GM20000 (cell line): Measurements from ENCODE around the gene RREB1.

Experiments
- DNase-seq: peaks from one replicate; pipeline ENCODE4 v3.0.0; 2012; ENCODE audit warnings: low spot score
- TF ChIP-seq, protein P1 (sequence below): IDR thresholded peaks from 2 replicates; pipeline ENCODE4 v1.5.1; 2012; ENCODE audit warnings: mild to moderate bottlenecking, control low read depth; ENCODE audit errors: extremely low read depth, missing control alignments

RREB1 gene

GRCh38 chr6:7100072-7100752 is 7.5 kb upstream of the RREB1 start:
- TF ChIP-seq, protein P1, sequence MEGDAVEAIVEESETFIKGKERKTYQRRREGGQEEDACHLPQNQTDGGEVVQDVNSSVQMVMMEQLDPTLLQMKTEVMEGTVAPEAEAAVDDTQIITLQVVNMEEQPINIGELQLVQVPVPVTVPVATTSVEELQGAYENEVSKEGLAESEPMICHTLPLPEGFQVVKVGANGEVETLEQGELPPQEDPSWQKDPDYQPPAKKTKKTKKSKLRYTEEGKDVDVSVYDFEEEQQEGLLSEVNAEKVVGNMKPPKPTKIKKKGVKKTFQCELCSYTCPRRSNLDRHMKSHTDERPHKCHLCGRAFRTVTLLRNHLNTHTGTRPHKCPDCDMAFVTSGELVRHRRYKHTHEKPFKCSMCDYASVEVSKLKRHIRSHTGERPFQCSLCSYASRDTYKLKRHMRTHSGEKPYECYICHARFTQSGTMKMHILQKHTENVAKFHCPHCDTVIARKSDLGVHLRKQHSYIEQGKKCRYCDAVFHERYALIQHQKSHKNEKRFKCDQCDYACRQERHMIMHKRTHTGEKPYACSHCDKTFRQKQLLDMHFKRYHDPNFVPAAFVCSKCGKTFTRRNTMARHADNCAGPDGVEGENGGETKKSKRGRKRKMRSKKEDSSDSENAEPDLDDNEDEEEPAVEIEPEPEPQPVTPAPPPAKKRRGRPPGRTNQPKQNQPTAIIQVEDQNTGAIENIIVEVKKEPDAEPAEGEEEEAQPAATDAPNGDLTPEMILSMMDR: no peak
- DNase-seq: peak; percentile 37

- no peak for DNase-seq
- TF ChIP-seq, protein P1: no peak
Observed at GRCh38 chr6:7100753-7101081, 7.0 kb upstream of the RREB1 start.

DNA sequence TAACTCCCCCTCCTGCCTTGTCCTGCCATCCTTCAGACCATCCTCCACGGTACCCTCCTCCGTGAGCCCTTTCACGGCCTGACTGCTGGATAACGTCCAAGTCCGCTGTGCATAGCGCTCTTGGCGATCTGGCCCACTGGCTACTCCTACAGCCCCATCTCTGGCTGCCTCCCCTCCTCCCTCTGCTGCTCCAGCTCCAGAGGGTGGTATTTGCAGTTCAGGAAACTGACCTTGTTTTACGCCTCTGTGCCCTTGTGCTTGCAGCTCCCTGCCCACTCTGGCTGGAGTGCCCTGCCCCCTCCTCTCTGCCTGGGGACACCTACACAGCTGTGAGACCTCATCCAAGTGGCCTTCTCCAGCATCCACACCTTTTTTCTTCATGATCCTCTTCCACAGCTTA is 6.5 kb upstream of the RREB1 start:
- DNase-seq: no peak
- TF ChIP-seq, protein P1: no peak

DNA sequence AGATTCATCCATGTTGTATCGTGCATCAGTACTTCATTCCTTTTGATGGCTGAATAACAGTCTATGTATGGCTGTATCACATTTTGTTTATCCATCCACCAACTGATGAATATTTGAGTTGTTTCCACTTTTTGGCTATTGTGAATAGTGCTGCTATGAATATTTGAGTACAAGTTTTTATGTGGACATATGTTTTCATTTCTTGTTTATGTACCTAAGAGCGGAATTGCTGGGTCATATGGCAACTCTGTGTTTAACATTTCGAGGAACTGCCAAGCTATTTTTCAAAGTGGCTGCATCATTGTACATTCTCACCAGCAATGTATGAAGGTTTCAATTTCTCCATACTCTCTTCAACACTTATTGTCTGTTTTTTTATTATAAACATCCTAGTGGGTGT is 3.0 kb upstream of the RREB1 start:
- DNase-seq: no peak
- TF ChIP-seq, protein P1: no peak

DNA sequence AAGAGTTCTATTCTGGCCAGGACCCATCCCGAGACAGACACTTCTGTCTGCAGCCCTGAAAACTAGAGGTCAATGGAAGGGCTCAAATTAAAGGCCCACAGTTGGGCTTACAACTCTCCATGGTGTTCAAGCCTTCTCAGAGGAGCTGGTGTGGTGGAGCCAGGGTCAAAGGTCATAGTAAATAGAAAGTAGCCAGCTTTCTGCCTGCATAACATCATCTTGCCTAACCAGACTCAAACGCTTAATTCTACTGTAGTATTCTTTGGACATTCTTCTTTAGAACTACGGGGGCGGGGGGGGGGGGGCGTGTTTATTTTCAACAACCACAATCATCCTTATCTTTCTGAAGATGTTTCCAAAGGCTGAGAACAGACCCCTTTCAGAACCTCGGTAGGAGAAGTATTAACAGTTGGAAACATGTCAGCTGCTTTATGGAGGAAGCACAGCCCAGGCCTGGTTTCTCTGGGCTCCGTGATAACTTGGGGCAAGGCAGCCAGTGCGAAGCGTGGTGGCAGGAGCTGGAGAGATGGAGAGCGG is 1.5 kb upstream of the RREB1 start:
- DNase-seq: no peak
- TF ChIP-seq, protein P1: no peak

- TF ChIP-seq, protein P1: no peak
- DNase-seq: peak; percentile 75
Observed at GRCh38 chr6:7106752-7107577, 796 bp upstream of the RREB1 start.

DNA sequence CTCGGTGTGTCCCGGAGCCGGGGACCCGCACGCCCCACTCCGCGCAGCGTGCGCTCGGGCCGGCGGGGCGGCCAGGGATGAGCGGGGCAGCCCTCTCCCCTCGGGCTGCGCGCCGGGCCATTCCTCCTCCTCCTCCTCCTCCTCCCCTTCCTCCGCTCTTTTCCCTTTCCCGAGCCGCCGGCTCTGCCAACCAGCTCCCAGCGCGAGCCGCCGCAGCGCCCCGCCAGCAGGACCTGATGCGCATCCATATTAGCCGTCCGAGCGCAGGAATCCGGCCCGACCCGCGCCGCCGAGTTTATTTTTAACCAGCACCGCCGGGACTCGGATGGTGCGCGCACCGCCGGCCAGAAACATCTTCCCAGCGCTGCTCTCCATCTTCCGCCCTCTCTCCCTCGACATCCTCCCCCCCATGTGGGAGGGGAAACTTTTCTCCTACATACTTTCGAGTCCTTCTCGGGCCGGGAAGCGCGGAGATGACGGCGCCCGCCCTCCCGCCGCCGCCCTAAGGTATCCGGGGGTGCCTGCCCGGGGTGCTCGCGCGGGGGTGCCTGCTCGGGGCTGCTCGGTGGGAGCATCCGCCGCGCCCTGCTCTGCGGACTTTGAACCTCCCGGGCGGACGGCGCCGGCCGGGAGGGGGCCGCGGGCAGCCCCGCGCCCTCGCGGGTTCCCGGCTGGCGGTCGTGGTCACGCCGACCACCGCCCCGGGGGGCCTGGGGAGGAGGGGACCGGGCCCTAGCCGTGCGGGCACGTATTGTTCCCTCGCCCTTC is 619 bp downstream of the RREB1 start:
- TF ChIP-seq, protein P1: no peak
- DNase-seq: peak; percentile 73
